ENCODE data around the gene GPM6B.

- TF ChIP-seq CTCF (IDR thresholded peaks at IDR 0.05): no peak
- no peak for TF ChIP-seq SP1 (CRISPR knock-in tag; conservative IDR thresholded peaks at IDR 0.05)
These were observed 25.7 kb downstream of the GPM6B start for GRCh38 chrX:13791145-13791544.

Data from WTC11 (cell line).